Measurements from ENCODE around the gene PET100. TPM values are rescaled to one million over a fixed set of nuclear protein-coding genes. Genes with fewer than 3 reads are reported as not detected.

PET100 gene
- total RNA-seq, 1 donor from 2014 or later, result 141 TPM

- H3K36me3 Mint-ChIP-seq (ENCODE audit: low read depth), result peaks cover 17% of the 10 kb centered on the region
- no peak overlapping the region for H3K27ac Mint-ChIP-seq (ENCODE audit: unreplicated experiment)
- H3K27me3 Mint-ChIP-seq (ENCODE audit: low read depth), result peaks cover 4% of the 10 kb centered on the region
- H3K4me3 Mint-ChIP-seq, result no peak overlapping the region
- no peak for DNase-seq (ENCODE audit: low read depth, low spot score)
- no peaks in the 10 kb centered on the region for H3K9me3 Mint-ChIP-seq
- TF ChIP-seq CTCF (conservative IDR thresholded peaks at IDR 0.05), result no peak
- H3K4me1 Mint-ChIP-seq, result peaks cover 17% of the 10 kb centered on the region
Measured at GRCh38 chr19:7624810-7625209, 4.8 kb upstream of the PET100 start.

GRCh38 chr19:7625763-7626372 is 3.7 kb upstream of the PET100 start:
- peaks cover 4% of the 10 kb centered on the region for H3K27me3 Mint-ChIP-seq (ENCODE audit: low read depth)
- no peak for TF ChIP-seq CTCF (conservative IDR thresholded peaks at IDR 0.05)
- DNase-seq (ENCODE audit: low read depth, low spot score), result no peak
- H3K9me3 Mint-ChIP-seq, result no peaks in the 10 kb centered on the region
- no peak overlapping the region for H3K27ac Mint-ChIP-seq (ENCODE audit: unreplicated experiment)
- H3K4me1 Mint-ChIP-seq, result peaks cover 27% of the 10 kb centered on the region
- H3K4me3 Mint-ChIP-seq, result no peak overlapping the region
- peaks cover 17% of the 10 kb centered on the region for H3K36me3 Mint-ChIP-seq (ENCODE audit: low read depth)

- H3K36me3 Mint-ChIP-seq (ENCODE audit: low read depth), result peaks cover 11% of the 10 kb centered on the region
- TF ChIP-seq CTCF (conservative IDR thresholded peaks at IDR 0.05), result no peak
- no peak overlapping the region for H3K27ac Mint-ChIP-seq (ENCODE audit: unreplicated experiment)
- no peaks in the 10 kb centered on the region for H3K9me3 Mint-ChIP-seq
- H3K4me1 Mint-ChIP-seq, result peaks cover 27% of the 10 kb centered on the region
- DNase-seq (ENCODE audit: low read depth, low spot score), result no peak
- H3K27me3 Mint-ChIP-seq (ENCODE audit: low read depth), result peaks cover 4% of the 10 kb centered on the region
- H3K4me3 Mint-ChIP-seq, result peak overlapping the region; percentile 79
Measured at GRCh38 chr19:7627166-7627565, 2.4 kb upstream of the PET100 start.

GRCh38 chr19:7628589-7629311 is 843 bp upstream of the PET100 start:
- H3K36me3 Mint-ChIP-seq (ENCODE audit: low read depth), result peaks cover 7% of the 10 kb centered on the region
- peak overlapping the region; percentile 99 for H3K4me3 Mint-ChIP-seq
- no peak for DNase-seq (ENCODE audit: low read depth, low spot score)
- peaks cover 27% of the 10 kb centered on the region for H3K4me1 Mint-ChIP-seq
- no peaks in the 10 kb centered on the region for H3K9me3 Mint-ChIP-seq
- peak overlapping the region; percentile 99 for H3K27ac Mint-ChIP-seq (ENCODE audit: unreplicated experiment)
- no peak for TF ChIP-seq CTCF (conservative IDR thresholded peaks at IDR 0.05)
- peaks cover 4% of the 10 kb centered on the region for H3K27me3 Mint-ChIP-seq (ENCODE audit: low read depth)

GRCh38 chr19:7631577-7631976 is 2.0 kb downstream of the PET100 start:
- Mint-ChIP-seq H3K27ac (ENCODE audit: unreplicated experiment) (no peak overlapping the region), H3K9me3 (no peaks in the 10 kb centered on the region), H3K4me1 (peaks cover 27% of the 10 kb centered on the region), H3K36me3 (ENCODE audit: low read depth) (peaks cover 7% of the 10 kb centered on the region), H3K27me3 (ENCODE audit: low read depth) (peaks cover 31% of the 10 kb centered on the region), H3K4me3 (peak overlapping the region; percentile 80)
- DNase-seq (ENCODE audit: low read depth, low spot score), result no peak
- no peak for TF ChIP-seq CTCF (conservative IDR thresholded peaks at IDR 0.05)

All from neural crest cell (in vitro differentiated cells).